ENCODE data around the gene DIDO1. TPM values are rescaled to one million over a fixed set of nuclear protein-coding genes. Genes with fewer than 3 reads are reported as not detected.

DIDO1 gene
- total RNA-seq, 1 donor from 2014 or later: 37.9 TPM

DNA sequence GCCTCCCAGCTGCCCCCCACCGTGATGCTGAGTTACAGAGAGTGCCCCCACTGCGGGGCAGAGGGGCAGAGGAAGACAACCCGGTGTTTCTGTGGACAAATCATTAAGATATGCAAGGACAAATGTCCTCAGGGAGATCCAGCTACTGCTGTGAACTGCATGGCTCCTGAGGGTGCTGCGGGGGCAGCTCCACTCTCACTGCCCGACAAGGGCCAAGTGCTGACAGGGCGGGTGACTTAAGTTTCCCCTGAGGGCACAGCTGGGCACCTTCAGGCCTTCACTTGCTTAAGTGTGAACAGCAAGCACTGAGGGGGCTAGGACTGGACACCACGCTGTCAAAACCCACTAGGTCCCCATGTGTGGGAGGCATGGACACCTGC lies 38.5 kb downstream of the DIDO1 start:
- Histone ChIP-seq H3K36me3 (ENCODE audit: control insufficient read depth, insufficient read depth, low read length) (peaks cover 6% of the 10 kb centered on the region), H3K4me3 (ENCODE audit: low read depth, low read length) (no peak overlapping the region), H3K27me3 (ENCODE audit: control insufficient read depth, insufficient read depth, low read length) (no peaks in the 10 kb centered on the region)
- no peak for DNase-seq (ENCODE audit: low read depth)
- TF ChIP-seq, protein P1, sequence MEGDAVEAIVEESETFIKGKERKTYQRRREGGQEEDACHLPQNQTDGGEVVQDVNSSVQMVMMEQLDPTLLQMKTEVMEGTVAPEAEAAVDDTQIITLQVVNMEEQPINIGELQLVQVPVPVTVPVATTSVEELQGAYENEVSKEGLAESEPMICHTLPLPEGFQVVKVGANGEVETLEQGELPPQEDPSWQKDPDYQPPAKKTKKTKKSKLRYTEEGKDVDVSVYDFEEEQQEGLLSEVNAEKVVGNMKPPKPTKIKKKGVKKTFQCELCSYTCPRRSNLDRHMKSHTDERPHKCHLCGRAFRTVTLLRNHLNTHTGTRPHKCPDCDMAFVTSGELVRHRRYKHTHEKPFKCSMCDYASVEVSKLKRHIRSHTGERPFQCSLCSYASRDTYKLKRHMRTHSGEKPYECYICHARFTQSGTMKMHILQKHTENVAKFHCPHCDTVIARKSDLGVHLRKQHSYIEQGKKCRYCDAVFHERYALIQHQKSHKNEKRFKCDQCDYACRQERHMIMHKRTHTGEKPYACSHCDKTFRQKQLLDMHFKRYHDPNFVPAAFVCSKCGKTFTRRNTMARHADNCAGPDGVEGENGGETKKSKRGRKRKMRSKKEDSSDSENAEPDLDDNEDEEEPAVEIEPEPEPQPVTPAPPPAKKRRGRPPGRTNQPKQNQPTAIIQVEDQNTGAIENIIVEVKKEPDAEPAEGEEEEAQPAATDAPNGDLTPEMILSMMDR (IDR thresholded peaks at IDR 0.05; ENCODE audit: insufficient read depth, low read length, poor library complexity, severe bottlenecking): no peak

DNA sequence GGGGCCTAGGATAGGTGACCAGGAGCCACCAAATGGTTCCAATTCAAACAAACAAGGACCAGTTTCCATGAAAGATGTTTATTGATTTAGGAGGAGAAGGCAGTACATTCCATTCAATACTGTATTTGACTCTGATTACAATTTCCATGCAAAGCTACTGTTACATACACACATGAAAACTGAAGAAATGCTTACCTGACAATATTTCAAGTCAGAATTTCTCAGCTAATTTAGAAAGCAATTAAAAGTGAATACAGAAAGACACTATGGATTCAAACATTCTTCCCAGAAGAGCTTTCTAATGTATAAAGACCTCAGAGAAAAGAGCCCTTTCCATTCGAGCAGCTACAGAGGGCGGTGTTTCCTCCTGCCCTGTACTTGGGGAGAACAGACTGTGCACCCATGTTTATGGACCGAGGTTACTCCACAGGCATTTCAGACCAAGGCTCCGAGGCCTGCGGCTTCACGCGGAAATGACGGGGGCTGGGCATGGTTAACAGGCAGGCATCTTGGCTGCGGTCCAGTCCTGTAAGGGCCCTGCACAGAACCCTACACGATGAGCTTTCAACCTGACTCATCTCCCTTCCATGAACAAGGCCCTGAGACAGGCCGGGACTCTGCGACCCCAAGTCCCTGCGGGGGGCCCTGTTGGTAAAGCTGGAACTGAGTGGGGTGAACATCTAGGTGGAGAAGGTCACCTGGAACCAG lies 39.0 kb downstream of the DIDO1 start:
- Histone ChIP-seq H3K36me3 (ENCODE audit: control insufficient read depth, insufficient read depth, low read length) (peaks cover 4% of the 10 kb centered on the region), H3K27me3 (ENCODE audit: control insufficient read depth, insufficient read depth, low read length) (no peaks in the 10 kb centered on the region), H3K4me3 (ENCODE audit: low read depth, low read length) (no peak overlapping the region)
- TF ChIP-seq, protein P1 (IDR thresholded peaks at IDR 0.05; ENCODE audit: insufficient read depth, low read length, poor library complexity, severe bottlenecking): no peak
- no peak for DNase-seq (ENCODE audit: low read depth)

DNA sequence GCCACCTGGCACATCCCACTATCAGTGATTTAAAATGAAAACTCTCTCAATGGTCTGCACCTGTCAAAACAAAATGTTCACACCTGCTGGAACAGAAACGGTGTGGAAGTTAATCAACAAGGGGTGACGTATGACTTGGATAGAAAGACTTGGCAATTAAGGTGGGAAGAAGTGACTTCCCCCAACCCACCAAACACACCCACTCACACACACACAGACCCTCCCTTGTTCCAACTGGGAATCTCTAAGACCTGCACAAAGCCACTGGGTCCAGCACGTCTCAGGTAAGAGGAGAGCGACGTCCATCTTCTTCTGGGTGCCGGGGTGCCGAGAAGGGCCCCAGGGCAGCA lies 39.6 kb downstream of the DIDO1 start:
- H3K27me3 ChIP-seq (ENCODE audit: control insufficient read depth, insufficient read depth, low read length): no peaks in the 10 kb centered on the region
- no peak overlapping the region for H3K4me3 ChIP-seq (ENCODE audit: low read depth, low read length)
- DNase-seq (ENCODE audit: low read depth): no peak
- H3K36me3 ChIP-seq (ENCODE audit: control insufficient read depth, insufficient read depth, low read length): peaks cover 3% of the 10 kb centered on the region
- TF ChIP-seq, protein P1 (IDR thresholded peaks at IDR 0.05; ENCODE audit: insufficient read depth, low read length, poor library complexity, severe bottlenecking): no peak

DNA sequence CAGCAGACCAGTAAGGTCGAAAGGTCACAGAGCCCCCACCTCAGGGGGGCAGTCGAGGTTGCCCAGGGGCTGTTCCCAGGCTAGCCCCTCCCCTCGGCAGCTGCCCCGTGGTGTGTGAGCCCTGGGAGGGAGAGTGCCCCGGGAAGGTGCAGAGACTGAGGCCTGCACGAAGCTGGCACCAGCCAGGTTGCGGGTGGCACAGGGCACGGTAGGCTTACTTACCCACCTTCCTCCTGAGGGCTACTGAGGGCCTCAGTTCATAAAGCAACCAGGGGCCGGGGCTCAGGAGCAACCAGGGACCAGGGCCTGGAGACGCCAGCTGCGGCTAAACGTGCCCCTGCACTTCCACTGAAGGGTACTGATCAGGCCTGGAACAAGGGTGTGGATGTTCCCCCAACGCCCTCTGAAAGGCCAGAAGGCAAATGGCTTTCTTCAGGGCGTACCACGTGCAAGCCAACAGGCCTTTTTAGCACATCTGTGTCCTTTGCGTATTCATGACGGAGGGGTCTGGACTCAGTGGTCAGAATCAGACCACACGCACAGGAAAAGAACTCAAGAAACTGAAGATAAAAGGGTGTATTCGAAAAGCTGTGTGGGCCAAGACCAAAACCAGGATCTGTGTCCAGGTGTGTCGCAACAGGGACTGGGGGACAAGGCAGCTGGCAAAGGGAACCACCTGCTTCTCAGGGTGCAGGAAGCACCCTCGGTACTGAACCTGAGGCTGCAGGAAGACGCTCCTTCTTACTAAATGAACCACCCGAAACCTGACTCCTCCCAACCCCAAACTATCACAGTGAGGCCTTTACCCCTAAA lies 40.2 kb downstream of the DIDO1 start:
- Histone ChIP-seq H3K27me3 (ENCODE audit: control insufficient read depth, insufficient read depth, low read length) (no peaks in the 10 kb centered on the region), H3K4me3 (ENCODE audit: low read depth, low read length) (no peak overlapping the region), H3K36me3 (ENCODE audit: control insufficient read depth, insufficient read depth, low read length) (peaks cover 3% of the 10 kb centered on the region)
- DNase-seq (ENCODE audit: low read depth): no peak
- TF ChIP-seq, protein P1 (IDR thresholded peaks at IDR 0.05; ENCODE audit: insufficient read depth, low read length, poor library complexity, severe bottlenecking): no peak

DNA sequence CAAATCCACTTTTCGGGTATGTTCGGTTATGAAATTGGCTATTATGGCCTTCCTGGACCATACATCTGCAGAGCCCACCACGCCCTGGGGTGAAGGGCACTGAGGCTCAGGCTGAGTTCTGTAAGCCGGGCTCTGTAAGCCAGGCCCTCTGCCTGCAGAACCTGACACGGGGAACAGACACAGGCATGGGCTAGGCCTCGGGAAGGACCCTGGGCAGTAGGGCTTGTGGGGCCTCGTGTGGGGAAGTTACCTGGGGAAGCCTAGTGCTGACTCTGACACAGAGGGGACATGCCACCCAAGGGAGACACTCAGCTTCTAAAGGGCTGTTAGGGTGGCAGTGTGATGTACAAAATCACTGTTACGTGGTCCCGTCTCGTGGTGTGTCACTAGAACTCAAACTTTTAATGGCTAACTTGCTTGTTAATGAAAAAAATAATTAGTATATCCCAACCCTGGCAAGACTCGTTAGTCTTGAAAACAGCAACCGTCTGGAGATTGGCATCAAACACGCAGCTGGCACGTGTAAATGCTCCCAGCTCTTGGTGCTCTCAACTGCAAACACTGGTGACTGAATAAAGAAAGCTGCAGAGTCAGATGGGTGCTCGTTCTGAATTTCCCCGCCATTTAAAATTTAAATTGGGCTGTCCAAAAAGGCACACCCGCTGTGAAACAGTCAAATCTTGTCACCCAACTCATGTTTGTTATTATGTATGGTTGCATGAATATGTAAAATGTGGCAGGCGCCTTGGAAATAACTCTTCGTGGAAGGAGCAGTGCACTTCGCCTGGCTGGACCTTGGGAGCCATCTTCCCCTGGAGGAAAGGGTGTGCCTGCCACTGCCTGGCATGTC lies 41.0 kb downstream of the DIDO1 start:
- TF ChIP-seq, protein P1 (IDR thresholded peaks at IDR 0.05; ENCODE audit: insufficient read depth, low read length, poor library complexity, severe bottlenecking): no peak
- Histone ChIP-seq H3K36me3 (ENCODE audit: control insufficient read depth, insufficient read depth, low read length) (peaks cover 3% of the 10 kb centered on the region), H3K27me3 (ENCODE audit: control insufficient read depth, insufficient read depth, low read length) (no peaks in the 10 kb centered on the region), H3K4me3 (ENCODE audit: low read depth, low read length) (no peak overlapping the region)
- no peak for DNase-seq (ENCODE audit: low read depth)

Data from kidney epithelial cell (primary cell).